GM10248 (cell line): ENCODE measurements around the gene SPRYD3.

Experiments used
- CTCF ChIA-PET: fragments of 300-600 bp; sonication (Branson Sonifier 250); formaldehyde crosslinking; extraction: SDS; loops from one replicate; lab custom pipeline; 2021; ENCODE audit warnings: antibody characterized with exemption; lab: Yijun Ruan, JAX
- POLR2A ChIA-PET: fragments of 350-650 bp; sonication (Branson Sonifier 250); formaldehyde crosslinking; extraction: SDS; loops from one replicate; lab custom pipeline; 2020; ENCODE audit warnings: antibody characterized with exemption; lab: Yijun Ruan, JAX
- DNase-seq: peaks from one replicate; pipeline ENCODE4 v3.0.0; 2012; ENCODE audit errors: extremely low spot score
- CTCF ChIP-seq: IDR thresholded peaks from 2 replicates; pipeline ENCODE4 v1.5.1; 2012; ENCODE audit warnings: mild to moderate bottlenecking, low read depth; ENCODE audit errors: extremely low read depth, missing control alignments, control extremely low read depth

SPRYD3 gene

GRCh38 chr12:53051881-53052412, 27.2 kb downstream of the SPRYD3 start:
- POLR2A ChIA-PET: no interaction called here
- DNase-seq: no peak
- CTCF ChIA-PET: interaction anchor here (0.9 to 17.8 kb wide), 5 partner anchors 14 to 273 kb away, joined by 3 to 264 read pairs (median 4); no protein-coding TSS in a partner anchor
- no peak for TF ChIP-seq CTCF

- no peak for TF ChIP-seq CTCF
- CTCF ChIA-PET: interaction anchor here (0.9 to 17.8 kb wide), 8 partner anchors 13 to 274 kb away, joined by 3 to 264 read pairs (median 4); partner anchors contain the start of genes EIF4B and SOAT2
- POLR2A ChIA-PET: no interaction called here
- no peak for DNase-seq
These were observed 27.9 kb downstream of the SPRYD3 start for GRCh38 chr12:53051058-53051880.

GRCh38 chr12:53050426-53051057, 28.6 kb downstream of the SPRYD3 start:
- ChIA-PET CTCF (interaction anchor here (1.0 to 17.8 kb wide), 5 partner anchors 12 to 52 kb away, joined by 3 to 264 read pairs (median 3); partner anchors contain the start of genes EIF4B and SOAT2), POLR2A (no interaction called here)
- TF ChIP-seq CTCF: no peak
- DNase-seq: no peak

GRCh38 chr12:53049571-53050318, 29.4 kb downstream of the SPRYD3 start, which contains the start of gene TNS2:
TSS of gene TNS2 (plus strand) at chr12:53050065. CDS start at chr12:53050186, 121 bp downstream.
- POLR2A ChIA-PET: no interaction called here
- DNase-seq: no peak
- CTCF ChIA-PET: interaction anchor here (17.8 kb wide), 1 partner anchor 16 kb away, joined by 264 read pairs; no protein-coding TSS in a partner anchor
- TF ChIP-seq CTCF: no peak

- POLR2A ChIA-PET: no interaction called here
- no peak for DNase-seq
- CTCF ChIA-PET: interaction anchor here (1.2 to 17.8 kb wide), 8 partner anchors 8 to 153 kb away, joined by 3 to 264 read pairs (median 8); partner anchors contain the start of genes SOAT2 and SPRYD3
- no peak for TF ChIP-seq CTCF
These were observed 30.3 kb downstream of the SPRYD3 start for GRCh38 chr12:53048780-53049401.
